Measurements from ENCODE around the gene PLN.

PLN gene

GRCh38 chr6:118548136-118548535 lies at the start of gene PLN:
Gene PLN (plus strand): TSS chr6:118548296. CDS start chr6:118558922, 10,626 bp downstream.
- DNase-seq = no peak
- intact Hi-C loops (cut with DNase I) = no loop called here

- no peak for DNase-seq
- intact Hi-C loops (cut with DNase I) = no loop called here
Observed at GRCh38 chr6:118500130-118501015, 47.7 kb upstream of the PLN start.

- DNase-seq = no peak
- intact Hi-C loops (cut with DNase I) = no loop called here
Observed at GRCh38 chr6:118501099-118501498, 47.0 kb upstream of the PLN start.

- intact Hi-C loops (cut with DNase I) = no loop called here
- no peak for DNase-seq
Observed at GRCh38 chr6:118501765-118502164, 46.3 kb upstream of the PLN start.

- intact Hi-C loops (cut with DNase I) = no loop called here
- DNase-seq = no peak
Observed at GRCh38 chr6:118502169-118502568, 45.9 kb upstream of the PLN start.

- no peak for DNase-seq
- intact Hi-C loops (cut with DNase I) = loop anchor here (5.0 kb wide), 1 partner anchor 217 kb away; no protein-coding TSS in a partner anchor
Observed at GRCh38 chr6:118504611-118505010, 43.5 kb upstream of the PLN start.

- intact Hi-C loops (cut with DNase I) = loop anchor here (5.0 kb wide), 1 partner anchor 218 kb away; no protein-coding TSS in a partner anchor
- no peak for DNase-seq
Observed at GRCh38 chr6:118505656-118506055, 42.4 kb upstream of the PLN start.

GRCh38 chr6:118506071-118506638 lies 41.9 kb upstream of the PLN start:
- intact Hi-C loops (cut with DNase I) = loop anchor here (5.0 kb wide), 1 partner anchor 219 kb away; no protein-coding TSS in a partner anchor
- no peak for DNase-seq

- DNase-seq = no peak
- intact Hi-C loops (cut with DNase I) = loop anchor here (5.0 kb wide), 1 partner anchor 220 kb away; no protein-coding TSS in a partner anchor
Observed at GRCh38 chr6:118507636-118508035, 40.5 kb upstream of the PLN start.

GRCh38 chr6:118509009-118509617 lies 39.0 kb upstream of the PLN start:
- peak in 41 of 42 donors; percentile 12 to 82 (median 58) for DNase-seq
- intact Hi-C loops (cut with DNase I) = loop anchor here (5.0 kb wide), 1 partner anchor 222 kb away; no protein-coding TSS in a partner anchor

GRCh38 chr6:118511930-118512715 lies 36.0 kb upstream of the PLN start:
- DNase-seq = no peak
- intact Hi-C loops (cut with DNase I) = no loop called here

- no peak for DNase-seq
- intact Hi-C loops (cut with DNase I) = no loop called here
Observed at GRCh38 chr6:118514689-118515088, 33.4 kb upstream of the PLN start.

GRCh38 chr6:118522422-118522821 lies 25.7 kb upstream of the PLN start:
- DNase-seq = no peak
- intact Hi-C loops (cut with DNase I) = no loop called here

- no peak for DNase-seq
- intact Hi-C loops (cut with DNase I) = no loop called here
Observed at GRCh38 chr6:118523216-118523615, 24.9 kb upstream of the PLN start.

GRCh38 chr6:118524686-118525085 lies 23.4 kb upstream of the PLN start:
- intact Hi-C loops (cut with DNase I) = no loop called here
- no peak for DNase-seq

- DNase-seq = no peak
- intact Hi-C loops (cut with DNase I) = no loop called here
Observed at GRCh38 chr6:118525913-118526780, 21.9 kb upstream of the PLN start.

GRCh38 chr6:118528129-118528528 lies 20.0 kb upstream of the PLN start:
- intact Hi-C loops (cut with DNase I) = no loop called here
- no peak for DNase-seq

GRCh38 chr6:118529756-118530155 lies 18.3 kb upstream of the PLN start:
- no peak for DNase-seq
- intact Hi-C loops (cut with DNase I) = no loop called here

Data from head of caudate nucleus (tissue), 42 donors.